Stimulated activated CD8-positive, alpha-beta memory T cell treated with anti-CD3 and anti-CD28 coated beads, Interleukin-4, amount 100 ng/mL, for 24 hours (primary cell): Measurements from ENCODE around the gene NMNAT2.
"Not testable (repeated sequence)": the region's sequence is repeated elsewhere in the genome, so short reads cannot be mapped to it uniquely, and the experiment has no call there.

ENCODE experiments used
- DNase-seq: peaks from one replicate; pipeline ENCODE4 v3.0.0-alpha.2; 2020; ENCODE audit warnings: low read depth

Gene NMNAT2

DNA sequence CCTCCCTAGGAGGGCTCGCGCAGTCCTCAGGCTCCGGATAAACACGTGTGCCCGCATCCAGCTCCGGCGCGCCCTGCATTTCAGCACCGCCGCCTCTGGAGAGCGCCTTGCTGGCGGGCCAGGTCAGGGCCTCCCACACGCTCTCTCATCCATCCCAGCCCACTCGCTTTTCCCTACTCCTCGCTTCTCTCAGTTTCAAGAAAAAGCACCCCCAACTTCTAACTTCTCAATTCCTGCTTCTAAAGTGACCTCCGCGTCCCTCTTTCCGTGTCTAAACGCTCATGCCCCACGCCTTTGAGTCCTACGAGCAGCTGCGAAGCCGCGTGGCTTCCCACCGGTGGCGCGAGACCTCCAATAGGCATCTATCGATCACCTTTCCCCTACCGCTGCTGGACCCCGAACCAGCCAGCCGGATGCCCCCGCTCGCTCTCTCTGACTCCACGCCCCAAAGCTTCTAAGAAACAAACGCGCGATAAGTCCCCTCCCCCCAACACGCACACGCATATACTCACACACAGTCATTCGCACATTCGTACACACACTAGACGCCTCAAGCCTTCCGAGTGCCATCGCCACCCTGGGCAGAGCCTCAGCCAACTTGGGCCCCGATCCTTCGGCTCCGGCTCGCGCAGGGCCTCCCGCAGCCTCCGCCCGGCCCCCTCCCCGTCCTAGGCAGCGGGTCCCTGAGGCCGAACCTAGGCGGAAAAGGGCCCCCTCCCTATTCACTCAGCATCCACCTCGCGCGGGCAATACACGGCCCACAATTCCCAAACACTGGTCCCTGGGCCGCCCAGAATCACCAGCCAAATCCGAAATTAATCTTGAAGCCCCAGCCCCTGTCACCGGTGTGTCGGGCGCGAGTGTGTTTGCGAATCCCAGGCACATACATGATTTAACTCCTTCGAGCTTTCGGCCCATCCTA lies 1.1 kb downstream of the NMNAT2 start:
- DNase-seq, result no peak

DNA sequence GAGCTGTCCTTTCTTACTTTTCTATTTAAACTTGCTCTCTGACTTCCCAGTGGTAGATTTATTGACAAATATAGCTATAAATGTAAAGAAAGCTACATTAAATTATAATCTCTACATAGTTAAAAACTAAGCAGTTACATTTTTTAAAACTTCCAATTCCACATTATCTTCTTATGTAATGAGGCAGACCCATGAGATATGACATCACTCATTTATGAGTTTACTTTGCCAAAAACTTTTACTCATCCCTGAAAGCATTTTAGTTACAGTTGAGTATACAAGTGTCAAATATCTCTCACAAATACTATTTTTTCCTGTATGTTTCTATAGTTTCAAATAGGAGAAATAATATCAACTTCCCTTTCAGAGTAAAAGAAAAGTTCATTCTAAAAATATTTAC lies 3.8 kb downstream of the NMNAT2 start:
- no peak for DNase-seq

DNA sequence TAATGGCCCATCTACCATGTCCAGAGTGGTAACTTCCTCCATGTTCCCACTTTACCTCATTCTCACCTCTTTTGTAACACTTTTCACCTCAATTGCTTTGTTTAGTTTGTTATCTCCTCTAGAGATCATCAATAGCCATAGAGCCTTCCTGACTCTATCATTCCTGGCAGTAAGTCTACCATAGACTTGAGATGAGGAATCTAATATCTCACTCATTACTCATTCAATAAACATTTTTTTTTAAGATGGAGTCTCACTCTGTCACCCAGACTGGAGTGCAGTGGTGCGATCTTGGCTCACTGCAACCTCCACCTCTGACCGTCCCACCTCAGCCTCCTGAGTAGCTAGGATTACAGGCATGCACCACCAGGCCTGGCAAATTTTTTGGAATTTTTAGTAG lies 7.1 kb downstream of the NMNAT2 start:
- no peak for DNase-seq

DNA sequence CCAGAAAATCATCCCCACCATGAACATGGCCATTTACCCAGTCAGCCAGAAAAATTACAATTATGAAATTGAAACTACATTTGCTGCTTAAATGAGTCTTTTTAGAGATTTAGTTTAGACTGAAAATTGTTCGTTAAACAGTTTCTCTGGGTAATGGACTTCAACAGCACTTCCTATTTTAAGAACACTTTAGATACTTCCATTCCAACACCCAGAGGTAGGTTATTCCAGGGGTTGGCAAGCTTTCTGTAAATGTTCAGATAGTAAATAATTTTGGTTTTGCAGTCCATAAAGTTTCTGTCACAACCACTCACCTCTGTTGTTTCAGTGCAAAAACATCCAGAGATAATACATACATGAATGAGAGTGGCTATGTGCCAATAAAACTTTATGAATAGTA lies 10.2 kb downstream of the NMNAT2 start:
- DNase-seq, result no peak

DNA sequence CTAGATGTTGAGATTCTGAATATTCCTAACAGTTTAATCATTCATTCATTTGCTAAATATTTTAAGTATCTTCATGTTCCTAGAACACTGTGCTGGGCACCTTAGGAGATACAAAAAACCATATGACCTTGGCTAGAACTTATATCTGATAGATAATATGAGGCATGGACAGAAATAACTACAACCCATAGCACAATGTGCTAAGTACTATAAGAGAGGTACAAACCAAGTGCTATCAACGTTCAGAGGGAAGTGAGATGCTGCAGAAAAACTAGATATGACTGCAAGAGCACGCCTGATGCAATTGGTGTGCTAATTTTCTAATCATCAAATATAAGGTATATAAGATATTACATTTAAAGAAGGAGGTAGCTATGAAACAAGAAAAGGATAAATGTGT lies 10.7 kb downstream of the NMNAT2 start:
- no peak for DNase-seq

DNA sequence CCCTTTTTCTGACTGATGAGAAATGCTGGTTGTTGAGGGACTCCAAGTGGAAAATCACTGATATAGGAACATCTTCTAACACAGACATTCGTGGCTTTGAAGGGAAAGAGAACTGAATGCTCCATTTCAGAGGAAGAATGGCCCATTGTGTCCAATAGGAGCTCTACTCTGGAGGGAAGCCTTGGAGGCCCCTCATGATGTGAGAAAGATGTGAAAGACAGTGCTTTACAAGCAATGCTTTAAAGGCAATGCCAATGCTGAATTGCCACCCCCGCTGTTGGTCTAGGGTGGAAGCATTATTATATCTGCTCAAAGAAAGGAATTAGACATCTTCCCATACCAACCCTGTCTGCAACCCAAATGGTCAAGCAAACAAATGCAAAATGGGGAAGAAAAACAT lies 13.7 kb downstream of the NMNAT2 start:
- DNase-seq, result no peak

DNA sequence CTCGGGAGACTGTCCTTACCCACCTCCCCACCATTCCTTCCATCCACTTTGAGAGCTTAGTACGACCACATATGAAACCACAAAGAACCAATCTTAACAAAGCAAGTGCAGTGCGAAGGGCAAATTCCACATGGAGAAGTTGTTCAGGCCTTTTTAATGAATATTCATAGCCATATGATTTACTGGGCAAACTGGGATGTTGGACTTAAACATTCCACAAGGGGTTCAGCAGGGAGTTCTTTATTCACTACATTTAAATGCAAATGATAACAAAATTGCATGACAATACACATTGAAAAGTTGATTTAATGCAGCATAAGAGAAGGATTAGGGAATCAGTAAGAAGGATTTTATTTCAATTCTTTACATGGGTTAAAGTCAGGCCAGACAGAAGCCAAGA lies 14.7 kb downstream of the NMNAT2 start:
- DNase-seq, result no peak

DNA sequence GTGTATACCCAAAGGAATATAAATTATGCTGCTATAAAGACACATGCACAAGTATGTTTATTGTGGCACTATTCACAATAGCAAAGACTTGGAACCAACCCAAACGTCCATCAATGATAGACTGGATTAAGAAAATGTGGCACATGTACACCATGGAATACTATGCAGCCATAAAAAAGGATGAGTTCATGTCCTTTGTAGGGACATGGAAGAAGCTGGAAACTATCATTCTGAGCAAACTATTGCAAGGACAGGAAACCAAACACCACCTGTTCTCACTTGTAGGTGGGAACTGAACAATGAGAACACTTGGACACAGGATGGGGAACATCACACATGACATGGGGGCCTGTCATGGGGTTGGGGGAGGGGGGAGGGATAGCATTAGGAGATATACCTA lies 16.6 kb downstream of the NMNAT2 start:
- DNase-seq, result not testable (repeated sequence)

DNA sequence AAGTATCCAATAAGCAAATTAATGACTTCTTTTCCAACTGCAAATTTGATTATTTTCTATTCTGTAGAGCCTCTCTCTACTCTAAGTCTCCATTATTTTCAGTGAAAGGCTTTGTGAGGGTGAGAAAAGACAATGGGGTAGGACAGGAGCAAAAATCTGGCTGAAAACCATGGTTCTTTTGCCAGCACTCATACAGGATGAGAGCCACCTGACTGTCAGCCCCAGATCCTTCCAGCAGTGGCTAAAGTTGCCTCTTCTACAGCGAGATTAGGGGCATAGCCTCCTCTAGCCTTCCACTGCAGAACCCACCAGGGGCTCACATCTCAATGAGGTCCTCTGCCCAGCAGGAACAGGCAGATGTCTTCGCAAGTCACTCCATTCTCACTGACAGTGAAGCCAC lies 23.7 kb downstream of the NMNAT2 start:
- DNase-seq, result no peak

DNA sequence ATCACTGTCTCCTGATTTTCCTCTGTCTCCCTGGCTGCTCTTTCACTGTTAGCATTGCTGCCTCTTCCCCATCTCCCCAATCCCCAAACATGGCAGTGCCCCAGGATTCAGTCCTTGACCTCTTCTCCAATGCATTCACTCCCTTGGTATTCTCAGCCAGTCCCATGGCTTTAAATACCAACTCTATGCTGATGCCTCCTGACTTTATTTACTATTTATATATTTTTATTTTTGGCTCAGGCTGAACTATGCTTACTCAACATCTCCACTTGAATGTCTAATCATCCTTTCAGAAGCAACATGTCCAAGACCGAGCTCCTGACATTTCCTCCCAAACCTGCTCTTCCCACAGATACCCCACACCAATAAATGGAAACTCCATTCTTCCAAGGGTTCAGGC lies 26.3 kb downstream of the NMNAT2 start:
- DNase-seq, result no peak

DNA sequence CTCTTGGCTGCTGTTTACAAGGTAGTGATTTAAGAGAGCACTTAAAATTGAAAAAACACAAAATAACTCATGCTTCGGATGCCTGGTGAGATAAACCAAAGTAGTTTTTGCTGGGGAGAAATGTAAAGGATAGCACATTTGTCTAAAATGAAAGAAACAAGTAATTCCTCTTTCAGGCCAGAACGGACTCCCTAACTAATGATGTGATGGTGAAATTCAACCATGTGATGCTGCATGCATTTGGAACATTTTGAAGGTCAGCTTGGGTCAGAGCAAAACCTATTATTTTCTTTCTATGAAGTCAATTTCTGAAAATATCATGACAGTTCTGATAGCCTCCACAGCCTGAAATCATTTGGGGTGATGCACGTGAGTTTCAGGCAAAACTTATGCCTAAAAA lies 27.6 kb downstream of the NMNAT2 start:
- DNase-seq, result no peak

DNA sequence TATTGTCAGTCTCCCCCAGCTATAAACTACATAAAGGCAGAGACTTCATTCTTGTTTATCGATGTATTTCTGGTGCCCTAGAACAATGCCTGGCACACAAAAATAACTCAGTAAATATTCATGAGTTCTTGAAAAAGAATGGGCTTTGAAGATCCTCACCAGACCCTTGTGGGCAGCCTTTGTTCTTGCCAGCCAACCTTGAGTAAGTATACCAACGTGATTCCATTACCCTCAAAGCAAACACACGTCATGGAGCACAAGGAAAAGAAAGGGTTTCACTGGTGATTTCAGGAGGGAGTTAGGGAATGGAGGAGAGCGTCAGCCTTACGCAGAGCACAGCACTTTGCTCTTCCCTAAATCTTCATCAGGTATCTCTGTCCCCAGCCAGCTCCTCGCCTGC lies 29.4 kb downstream of the NMNAT2 start:
- no peak for DNase-seq

DNA sequence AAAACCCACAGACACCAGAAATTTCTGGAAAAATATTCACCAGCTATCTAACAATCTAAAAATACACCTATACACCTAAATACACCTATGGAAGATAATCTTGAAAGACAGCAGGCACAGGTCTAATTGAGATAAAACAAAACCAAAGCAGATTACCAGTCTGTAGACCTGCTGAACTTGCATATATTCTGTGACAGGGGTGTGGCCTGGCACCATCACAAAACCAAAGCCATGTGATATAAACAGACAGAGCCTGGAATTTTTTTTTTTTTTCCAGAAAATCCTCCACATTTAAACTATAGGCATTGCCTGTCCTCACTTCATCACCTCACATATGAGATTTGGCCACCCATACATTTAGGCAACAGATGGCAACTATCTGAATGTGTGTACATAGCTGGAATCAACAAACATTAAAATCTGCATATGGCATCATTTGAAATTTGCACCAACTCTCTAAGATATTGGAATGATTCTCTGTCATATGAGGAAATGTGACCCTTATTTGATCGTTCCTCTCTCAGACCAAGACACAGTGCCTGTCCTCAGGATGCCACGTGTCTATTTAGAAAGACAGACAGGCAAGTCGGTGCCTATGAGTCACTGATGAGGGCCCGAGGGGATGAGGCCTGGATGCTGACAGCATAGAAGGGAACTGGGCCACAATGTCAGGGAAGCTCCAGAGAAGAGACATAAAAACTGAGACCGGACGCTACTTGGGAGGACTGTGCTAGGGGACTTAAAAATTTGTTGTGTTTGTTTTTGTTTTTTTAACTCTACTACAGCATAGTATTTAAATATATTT lies 32.6 kb downstream of the NMNAT2 start:
- no peak for DNase-seq

DNA sequence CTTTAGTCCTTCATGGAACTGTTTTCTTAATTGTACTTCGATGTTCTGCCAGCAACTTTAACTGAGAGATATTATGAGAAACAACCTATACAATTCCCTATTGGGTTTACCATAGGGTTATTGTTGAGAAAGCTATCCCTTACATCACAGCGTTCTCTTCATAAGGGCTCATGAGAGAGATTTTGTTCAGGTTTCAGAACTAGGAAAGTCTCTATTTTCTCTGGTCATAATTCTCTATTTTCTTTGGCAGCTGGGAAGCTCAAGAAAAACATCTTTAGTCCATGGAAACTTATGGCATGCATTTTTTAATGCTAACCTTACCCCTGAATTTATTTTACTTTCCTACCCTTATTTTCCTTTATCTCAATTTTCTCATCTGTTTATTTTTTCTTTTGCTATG lies 38.2 kb downstream of the NMNAT2 start:
- no peak for DNase-seq

DNA sequence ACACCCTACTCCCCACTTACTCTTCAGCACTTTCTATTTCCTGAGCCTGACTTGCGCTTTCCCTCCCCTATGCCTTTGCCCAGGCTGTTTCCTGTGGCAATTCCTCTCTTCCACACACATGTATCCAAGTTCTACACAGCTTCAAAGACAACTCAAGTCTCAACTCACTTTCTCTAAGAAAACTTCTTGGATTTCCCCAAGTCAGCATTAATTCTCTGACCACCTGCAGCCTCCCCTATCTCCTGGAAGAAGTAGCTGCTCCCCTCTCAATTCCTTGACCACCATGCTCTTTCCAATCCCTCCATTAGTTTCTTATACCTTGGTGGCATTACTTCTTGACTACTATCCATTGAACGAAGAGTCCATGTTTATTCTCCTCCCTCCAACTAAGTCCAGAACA lies 42.8 kb downstream of the NMNAT2 start:
- DNase-seq, result no peak

DNA sequence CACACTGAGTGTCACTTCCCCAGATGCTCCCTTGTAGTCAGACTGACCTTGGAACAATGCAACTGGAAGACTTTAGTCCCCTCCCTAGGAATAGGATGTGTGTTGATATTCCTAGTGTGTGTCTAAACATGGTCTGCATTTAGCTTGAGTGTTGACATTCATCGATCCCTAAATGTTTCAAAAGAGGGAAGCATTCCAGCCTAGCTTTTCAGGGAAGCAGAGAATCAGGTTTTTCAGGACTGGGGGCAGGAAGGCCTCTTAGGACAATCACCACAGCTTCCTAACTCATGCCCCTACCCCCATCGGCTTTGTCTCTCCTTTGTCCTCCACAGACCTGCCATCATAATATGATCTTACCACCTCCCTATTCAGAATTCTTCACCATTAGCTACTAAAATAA lies 43.4 kb downstream of the NMNAT2 start:
- DNase-seq, result no peak

DNA sequence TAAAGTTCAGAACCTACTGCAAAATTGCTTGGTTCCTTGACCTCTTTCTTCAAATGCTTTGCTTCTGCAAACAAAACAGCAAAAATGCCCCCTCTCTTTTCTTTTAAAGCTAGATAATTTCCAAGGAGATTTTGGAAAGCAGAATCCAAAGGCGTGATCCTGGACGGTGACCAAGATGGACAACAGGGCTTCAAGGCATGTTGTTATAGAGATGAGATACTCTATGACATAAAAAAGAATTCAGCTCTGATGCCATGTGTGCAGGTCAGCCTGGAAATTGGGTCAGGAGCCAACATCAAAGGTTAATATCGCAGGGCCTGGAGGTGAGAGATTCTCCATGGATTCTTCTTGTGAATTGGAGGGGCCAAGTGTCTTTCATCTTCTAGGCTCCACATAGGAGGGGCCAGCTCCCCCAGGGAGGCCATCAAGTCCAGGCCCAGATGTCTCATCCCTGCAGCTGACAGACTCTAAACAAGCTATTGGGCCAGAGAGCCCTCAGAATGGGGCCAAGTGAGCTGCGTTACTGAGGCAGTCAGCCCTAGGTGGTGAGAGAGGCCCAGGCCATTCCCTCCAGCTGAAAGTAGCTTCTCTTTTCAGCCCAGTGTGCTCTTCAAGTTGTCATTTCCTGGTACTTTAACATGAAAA lies 45.5 kb downstream of the NMNAT2 start:
- no peak for DNase-seq

DNA sequence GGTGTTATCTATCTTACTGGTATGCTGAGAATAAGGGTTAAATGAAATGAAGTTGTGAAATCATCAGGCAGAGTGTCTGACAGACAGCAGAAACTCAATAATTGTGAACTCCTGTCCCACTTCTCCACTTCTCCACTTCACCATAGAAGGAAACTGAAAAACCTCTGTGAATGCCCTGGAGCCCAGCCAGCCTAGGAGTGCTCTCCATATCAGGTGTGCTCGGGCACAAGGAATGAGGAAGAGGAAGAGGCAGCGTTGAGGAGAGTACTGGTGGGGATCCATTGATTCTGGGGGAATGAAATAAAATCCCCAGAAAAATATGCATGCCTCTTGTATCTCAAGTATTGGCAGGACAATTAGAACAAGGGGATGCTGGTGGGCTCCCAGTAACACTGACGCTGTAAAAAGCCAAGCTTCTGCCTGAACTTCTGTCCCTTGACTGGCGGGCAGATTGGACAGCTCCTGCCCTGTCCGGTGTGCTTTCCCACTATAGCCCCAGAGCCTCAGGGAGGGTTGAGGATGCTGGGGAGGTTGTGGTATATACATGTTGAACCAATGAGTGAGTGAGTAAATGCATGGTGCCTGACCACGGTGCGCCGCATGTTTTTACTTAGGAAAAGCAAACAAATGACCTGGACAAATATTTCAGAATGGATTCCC lies 47.7 kb downstream of the NMNAT2 start:
- no peak for DNase-seq

DNA sequence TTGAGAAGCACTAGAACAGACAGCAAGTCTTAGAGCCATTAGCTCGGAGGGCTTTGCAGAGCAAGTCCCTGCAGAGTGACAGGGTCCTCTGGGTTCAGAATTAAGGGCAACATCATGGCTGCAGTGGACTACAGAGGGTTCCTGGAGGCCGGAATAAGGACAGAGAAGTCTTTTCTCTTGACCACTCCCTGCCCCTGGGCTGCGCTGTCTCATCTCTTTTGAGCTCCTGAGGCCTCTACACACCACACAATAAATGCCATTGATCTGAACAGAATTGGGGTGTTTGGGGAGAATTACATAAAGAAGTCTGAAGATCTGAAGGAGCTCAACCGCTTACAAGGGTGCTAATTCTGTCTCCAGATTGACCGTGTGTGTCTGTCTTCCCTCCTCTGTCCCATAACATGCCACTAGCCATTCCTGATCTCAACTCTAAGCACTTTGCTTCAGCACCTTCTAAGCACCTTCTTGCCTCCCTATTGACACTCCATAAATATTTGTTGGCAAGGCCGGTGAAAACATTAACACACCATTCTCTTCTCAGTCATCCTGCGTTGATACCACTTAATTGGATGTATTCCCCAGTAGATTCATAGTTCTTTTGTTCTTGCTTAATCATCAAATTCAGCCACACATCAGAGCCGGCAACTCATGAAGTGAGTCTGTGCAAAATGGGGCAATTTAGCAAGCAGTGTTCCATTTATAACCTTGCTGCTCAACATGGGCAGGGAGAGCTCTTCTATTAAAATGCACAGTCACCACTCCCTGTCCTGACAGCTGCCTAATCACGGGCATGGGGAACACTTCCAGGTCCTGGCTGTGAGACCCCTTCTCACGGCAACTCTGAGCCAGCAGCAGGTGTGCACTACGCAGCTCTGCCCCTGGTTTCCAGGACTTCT lies 49.7 kb downstream of the NMNAT2 start:
- DNase-seq, result no peak

DNA sequence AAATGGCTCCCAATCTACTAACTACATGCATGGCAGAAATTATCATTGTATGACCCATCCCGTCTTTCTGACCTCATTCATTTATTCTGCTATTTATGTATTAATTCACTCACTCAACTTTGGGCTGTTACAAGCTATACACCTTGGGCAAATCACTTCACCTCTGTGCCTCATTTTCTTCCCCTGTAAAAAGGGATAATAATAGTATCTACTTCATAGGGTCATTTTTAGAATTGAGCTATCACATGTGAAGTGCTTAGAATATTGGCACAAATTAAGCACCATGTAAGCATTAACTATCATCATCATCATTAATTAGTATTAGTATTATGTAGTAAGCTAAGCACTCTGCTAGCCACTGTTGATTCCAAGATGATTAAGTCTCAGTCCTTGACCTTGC lies 52.1 kb downstream of the NMNAT2 start:
- no peak for DNase-seq

DNA sequence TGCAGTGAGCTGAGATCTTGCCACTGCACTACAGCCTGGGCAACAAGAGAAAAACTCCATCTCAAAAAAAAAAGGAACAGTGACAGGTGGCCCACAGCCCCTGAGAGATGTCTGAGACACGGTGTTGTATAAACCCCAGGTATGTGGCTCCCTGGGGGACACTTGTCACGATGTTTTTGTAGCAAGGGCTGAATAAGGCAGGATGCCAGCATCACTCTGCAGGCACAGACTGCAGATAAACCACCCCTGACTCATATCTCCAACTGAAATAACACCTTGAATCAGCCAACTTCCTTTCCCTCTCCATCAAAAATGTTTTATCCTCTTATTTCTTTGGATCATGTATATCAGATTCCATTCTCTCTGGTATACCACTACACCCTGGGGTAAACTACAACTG lies 52.5 kb downstream of the NMNAT2 start:
- DNase-seq, result no peak
